GM19328 (cell line): Measurements from ENCODE around the gene PROC.

Experiments used
- ATAC-seq: cut with Tn5 transposase; IDR thresholded peaks from one replicate; pipeline ENCODE4 v1.9.1; 2021; ENCODE audit warnings: mild to moderate bottlenecking, moderate library complexity; ENCODE audit not compliant: unreplicated experiment

The PROC gene

DNA sequence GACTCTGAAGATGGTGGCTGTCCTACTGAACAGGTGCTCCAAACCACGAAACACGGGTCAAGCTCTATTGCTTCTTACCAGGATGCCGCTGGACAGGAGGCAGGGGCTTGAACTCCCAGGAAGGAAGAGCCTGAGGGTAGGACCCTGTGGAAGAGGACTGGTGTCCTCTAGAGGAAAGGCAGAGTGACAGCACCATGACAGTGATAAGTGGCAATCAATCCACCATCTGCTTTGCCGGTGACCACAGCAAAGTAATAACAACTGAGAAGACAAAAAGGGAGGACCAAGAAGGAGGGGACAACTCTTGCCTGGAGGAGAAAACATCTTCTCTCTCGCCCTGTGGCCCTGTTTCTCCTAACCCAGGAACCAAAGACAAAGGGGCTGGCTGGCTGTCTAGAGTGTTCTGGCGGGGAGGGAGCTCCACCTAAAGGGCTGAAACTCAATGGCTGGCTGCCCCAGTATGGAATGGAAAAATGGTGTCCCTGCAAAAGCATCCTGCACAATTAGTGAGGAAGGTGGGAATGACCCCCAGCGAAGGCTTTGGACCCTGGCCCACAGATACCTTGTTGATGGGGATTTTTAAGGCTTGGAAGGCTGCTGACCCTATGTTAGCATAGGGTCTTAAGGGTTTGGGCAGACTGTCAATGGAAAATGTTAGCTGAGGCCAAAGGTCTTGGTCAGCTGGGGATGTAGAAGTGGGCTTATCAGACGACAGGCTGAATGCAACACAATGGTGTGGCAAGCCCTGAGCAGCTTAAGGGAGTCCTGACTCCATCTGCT lies 35.4 kb downstream of the PROC start:
- no peak for ATAC-seq

DNA sequence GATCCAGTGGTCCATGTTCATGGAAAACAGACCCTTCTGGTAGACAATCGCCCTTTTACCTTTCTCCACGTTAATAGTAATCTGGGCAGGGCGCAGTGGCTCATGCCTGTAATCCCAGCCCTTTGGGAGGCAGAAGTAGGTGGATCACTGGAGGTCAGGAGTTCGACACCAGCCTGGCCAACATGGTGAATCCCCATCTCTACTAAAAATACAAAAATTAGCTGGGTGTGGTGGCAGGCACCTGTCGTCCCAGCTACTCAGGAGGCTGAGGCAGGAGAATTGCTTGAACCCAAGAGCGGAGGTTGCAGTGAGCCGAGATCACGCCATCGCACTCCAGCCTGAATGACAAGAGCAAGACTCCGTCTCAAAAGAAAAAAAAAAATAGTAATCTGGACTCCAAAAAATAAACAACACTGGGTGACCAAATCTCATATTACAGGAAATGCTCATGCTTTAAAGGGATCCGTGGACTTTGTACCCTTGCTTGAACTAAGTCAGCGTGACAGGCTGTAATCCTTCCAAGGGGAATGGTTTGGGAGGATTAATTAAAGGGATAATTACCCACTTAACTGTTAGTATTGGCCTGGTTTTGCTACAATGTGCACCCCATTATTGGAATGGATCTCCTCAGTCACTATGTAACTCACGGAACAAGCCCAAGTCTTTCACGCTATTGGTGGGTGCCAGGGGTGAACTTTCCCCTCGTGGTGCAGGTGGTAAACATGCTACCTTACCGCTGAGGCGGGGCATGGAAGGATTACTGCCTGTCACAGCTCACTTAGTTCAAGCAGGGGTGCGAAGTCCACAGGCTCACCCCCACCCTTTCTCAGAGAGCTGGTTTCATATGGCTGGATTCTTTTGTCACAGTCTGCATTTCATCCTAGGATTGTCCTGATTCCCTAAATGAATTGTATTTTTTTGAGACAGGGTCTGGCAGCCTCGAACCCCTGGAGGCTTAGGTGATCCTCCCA lies 36.7 kb downstream of the PROC start:
- ATAC-seq = no peak

DNA sequence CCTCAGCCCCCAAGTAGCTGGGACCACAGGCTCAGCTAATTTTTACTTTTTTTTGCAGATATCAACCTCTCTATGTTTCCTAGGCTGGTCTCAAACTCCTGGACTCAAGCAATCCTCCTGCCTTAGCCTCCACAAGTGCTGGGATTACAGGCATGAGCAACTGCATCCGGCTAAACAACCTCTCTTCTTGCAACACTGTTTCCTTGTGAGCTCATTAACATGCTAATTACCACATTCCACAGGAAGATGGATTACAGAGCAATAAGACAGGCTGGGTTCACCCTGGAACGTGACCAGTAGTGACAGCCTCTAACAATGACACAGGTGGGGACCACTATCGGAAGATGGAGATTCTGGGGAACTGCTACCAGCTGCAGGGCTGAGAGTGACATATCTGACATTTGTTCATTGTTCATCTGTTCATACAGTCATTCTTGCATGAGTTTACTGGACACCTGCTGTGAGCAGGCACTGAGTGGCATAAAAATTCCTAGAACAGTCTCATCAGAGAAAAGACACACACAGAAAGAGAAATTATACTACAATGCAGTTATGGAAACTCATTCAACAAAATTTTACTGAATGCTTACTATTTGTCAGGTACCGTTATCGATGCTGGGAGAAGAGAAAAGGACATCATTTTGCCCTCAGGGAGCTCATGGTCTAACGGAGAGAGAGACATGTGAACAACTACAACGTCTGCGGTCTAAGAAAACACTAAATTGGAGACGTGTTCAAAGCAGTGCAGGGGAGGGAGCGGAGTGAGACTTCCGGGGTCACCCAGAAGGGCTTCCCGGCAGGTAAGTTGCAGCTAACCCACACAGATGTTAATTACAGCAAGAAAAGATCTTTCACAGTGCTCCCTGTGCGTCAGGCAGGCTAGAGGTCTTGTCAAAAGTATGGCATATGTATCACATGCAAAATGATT lies 37.6 kb downstream of the PROC start:
- ATAC-seq = no peak

DNA sequence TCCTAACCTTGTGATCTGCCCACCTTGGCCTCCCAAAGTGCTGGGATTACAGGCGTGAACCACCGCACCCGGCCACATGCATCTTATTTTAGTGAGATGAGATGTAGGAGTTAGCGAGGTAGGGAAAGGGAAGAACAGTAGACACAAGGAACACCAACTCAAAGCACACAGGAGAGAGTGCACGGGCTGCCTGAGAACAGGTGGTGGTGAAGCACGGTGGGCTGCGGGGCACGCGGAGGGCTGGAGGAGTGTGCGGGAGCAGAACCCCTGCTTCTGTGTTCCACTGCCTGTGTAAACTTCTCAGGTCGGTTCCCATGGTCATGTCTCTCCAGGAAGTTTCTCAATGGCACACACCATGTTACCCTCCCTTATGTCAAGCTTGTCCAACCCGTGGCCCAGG lies 38.7 kb downstream of the PROC start:
- no peak for ATAC-seq

DNA sequence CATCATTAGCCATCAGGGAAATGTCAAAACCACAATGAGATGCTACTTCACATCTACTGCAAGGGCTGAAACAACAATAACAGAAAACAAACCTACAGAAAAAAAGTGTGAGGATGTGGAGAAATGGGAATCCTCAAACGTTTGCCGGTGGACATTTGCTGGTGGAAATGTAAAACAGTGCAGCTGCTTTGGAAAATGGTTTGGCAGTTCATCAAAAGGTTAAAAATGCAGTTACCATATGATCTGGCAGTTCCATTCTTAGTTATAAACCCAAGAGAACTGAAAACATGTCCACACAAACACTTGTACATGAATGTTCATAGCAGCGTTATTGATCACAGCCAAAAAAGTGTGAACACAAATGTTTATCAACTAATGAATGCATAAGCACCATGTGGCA lies 44.2 kb downstream of the PROC start:
- no peak for ATAC-seq

DNA sequence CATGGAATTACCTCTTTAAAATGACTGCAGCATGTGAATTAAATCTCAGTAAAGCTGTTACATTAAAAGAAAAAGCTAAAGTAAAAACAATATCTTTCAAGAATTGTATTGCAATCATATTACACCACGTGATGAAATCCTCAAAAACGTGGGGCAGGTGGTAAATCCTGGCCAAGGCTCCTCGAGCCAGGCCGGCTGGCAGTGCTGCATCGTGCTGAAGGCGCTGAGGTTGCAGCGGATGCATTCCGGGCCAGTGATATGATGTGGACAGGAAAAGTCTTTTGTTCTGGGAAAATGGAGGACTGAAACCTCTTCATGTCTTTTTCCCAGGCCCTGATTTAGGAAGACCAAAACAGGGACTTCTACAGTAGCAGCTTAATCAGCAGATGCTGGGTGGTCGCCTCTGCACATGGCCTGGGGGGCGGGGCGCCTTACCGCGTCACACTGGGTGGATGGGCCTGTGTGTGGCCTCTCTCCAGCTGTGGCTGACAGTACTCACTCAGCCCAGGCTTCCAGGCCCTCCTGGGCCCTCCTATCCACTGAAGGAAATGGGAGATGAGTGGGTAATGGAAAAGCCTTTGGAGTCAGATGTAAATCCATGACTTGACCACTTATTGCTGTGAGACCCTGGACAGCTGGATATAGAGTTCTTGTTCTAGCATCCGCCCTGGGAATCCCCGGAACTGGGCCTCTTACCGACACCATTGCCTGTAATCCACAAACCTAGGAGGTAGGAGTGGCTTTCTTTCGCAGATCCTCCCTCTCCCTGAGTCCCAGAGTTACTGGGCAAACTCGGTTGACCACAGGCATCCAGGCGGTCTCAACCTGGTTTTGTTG lies 45.1 kb downstream of the PROC start:
- no peak for ATAC-seq

DNA sequence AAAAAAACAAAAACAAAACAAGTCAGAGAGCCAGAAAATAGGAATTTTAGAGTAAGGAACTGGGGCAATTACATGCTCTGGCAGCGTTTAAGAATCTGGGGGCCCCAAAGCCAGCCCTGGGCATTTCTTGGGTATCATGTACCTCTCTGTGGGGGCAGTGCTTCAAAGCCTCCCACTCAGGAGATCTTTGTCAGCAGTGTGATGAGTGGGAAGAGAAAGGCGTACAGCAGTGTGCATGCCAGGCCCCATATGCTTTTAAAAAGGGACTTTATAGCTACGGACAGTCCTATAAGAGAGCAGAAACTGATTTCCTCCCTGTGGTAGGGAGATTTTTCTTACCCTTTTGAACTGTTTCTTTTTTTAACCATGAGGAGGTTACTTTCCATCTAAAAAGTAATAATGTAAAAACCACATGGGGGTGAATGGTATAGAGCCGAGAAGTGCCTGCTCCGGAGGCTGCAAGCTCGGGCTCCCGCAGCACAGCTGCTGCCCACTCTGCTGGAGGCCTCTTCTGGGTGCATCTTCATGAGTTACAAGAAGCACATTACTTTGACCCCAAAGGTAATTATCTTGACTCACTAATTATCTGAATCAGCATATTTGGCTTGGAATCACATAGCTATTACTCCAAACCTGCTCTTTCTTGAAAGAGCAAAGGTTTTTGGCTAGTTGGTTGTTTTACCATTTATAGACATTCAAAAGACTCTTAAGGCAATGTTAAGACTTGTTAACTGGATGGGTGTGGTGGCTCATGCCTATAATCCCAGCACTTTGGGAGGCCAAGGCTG lies 46.4 kb downstream of the PROC start:
- no peak for ATAC-seq

DNA sequence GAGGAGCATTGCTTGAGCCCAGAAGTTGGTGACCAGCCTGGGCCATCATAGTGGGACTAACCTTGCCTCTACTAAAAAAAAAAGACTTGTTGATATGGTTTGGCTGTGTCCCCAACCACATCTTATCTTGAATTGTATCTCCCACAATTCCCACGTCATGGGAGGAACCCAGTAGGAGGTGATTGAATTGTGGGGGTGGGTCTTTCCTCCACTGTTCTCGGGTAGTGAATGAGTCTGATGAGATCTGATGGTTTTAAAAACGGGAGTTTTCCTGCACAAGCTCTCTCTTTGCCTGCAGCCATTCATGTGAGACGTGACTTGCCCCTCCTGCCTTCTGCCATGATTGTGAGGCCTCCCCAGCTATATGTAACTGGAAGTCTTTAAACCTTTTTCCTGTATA lies 47.0 kb downstream of the PROC start:
- ATAC-seq = no peak

DNA sequence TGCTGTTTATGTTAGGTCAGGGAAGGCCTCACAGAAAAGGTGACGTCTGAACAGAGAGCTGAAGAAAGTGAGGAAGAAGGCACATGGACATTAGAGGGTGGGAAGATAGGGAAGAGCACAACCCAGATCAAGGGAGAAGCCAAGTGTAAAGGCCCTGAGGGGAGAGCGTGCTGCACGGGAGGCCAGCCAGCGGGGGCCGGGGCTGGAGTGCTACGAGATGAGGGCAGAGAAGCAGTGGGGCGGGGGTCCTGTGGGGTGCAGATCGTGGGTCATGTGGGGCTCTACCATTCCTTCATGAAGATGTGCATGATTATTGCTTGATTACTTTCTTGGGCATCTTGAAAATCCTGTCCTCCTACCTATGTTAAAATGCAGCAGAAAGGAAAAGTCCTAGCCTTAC lies 50.8 kb downstream of the PROC start:
- no peak for ATAC-seq

DNA sequence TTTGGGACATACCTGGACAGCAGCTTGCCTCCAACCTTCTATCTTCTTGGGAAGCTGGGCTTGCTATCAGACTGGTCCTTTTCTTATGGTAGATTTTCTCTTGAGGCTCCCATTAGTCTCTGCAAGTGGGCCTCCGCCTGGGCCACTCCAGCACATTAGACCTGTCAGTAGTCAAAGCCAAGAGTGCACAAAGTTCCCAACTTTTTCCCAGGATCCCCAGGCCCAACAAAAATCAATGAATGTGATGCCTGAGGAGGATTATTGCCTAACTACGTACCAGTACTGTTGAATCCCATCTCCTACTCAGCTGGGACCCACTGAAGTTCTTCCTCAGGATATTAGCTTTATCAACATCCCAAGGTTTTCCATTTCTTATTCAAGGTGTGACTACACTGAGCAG lies 51.7 kb downstream of the PROC start:
- no peak for ATAC-seq

DNA sequence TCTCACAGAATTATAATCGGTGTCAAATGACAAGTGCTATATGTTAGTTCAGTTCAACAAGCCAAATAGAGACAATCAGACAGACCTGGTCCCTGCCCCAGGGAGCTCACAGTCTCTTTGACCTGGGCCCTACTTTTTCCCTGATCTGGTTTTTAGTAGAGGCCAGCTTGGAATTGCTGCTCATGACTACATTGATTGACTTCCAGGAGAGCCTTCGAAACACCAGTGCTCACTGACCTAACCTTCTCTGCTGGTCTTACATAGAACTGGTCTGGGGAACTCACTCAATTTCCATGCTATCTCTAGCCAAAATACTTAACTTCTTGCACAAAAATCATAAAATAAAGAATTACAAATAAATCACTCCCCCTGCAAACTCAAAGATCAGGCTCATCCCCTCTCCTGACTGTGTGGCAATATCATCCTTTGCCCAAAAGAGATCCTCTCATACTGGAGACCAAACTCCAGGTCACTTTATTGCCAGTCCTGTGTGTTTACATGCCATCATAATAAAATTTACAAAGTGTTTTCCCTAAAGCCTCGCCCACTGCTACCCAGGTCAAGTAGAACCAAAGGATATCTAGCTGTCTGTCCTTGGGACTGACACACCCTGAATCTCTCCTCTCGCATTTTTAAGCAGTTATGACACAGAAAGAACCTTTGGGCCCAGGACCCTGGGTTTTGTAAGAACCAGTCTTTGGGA lies 53.2 kb downstream of the PROC start:
- ATAC-seq = no peak

DNA sequence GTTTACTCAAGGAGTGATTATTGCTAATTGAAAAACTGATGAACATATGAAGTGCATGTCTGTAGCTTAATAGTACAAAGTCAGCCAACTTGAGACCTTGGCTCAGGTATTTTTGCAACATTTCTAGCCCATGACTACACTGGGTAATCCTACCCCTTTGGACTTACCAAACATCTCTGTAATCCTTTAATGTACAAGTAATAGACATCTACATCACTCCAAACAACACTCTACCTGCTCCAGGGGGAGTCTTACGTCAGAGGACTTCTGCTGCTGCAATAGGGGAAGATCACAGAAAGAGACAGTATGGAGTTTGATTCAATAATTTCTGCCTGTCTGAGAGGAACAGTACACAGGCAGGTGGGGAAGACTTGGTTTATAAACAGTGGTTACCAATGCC lies 54.0 kb downstream of the PROC start:
- ATAC-seq = no peak

DNA sequence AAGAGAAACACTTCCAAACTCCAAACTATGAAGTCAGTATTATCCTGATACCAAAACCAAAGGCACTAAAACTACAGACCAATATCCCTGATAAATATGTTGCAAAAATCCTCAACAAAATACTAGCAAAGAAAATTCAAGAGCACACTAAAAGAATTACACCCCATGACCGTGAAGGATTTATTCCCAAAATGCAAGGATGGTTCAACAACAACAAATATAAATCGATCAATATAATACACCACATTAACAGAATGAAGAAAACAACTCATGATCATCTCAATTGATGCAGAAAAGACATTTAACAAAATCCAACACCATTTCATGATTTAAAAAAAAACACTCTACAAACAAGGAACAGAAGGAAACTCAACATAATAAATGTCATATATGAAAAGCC lies 57.6 kb downstream of the PROC start:
- ATAC-seq = no peak
